ENCODE data around the gene SMIM33.
"Not testable (repeated sequence)": the region's sequence is repeated elsewhere in the genome, so short reads cannot be mapped to it uniquely, and the experiment has no call there.

Gene SMIM33

GRCh38 chr5:139486201-139486600, 15.4 kb downstream of the SMIM33 start:
- DNase-seq: no peak

- no peak for DNase-seq
Measured at GRCh38 chr5:139488260-139488659, 17.5 kb downstream of the SMIM33 start.

- no peak for DNase-seq
Measured at GRCh38 chr5:139492700-139493192, 21.9 kb downstream of the SMIM33 start.

GRCh38 chr5:139494256-139494655, 23.5 kb downstream of the SMIM33 start:
- DNase-seq: no peak

GRCh38 chr5:139494832-139495231, 24.0 kb downstream of the SMIM33 start:
- no peak for DNase-seq

- no peak for DNase-seq
Measured at GRCh38 chr5:139495638-139496435, 25.0 kb downstream of the SMIM33 start.

GRCh38 chr5:139501381-139501780, 30.6 kb downstream of the SMIM33 start:
- DNase-seq: no peak

GRCh38 chr5:139503036-139503817, 32.4 kb downstream of the SMIM33 start:
- not testable (repeated sequence) for DNase-seq

- DNase-seq: not testable (repeated sequence)
Measured at GRCh38 chr5:139503879-139504278, 33.1 kb downstream of the SMIM33 start.

- DNase-seq: not testable (repeated sequence)
Measured at GRCh38 chr5:139504722-139505121, 33.9 kb downstream of the SMIM33 start.

- no peak for DNase-seq
Measured at GRCh38 chr5:139512786-139513390, 42.1 kb downstream of the SMIM33 start.

- DNase-seq: peak; percentile 82
Measured at GRCh38 chr5:139513434-139513833, 42.6 kb downstream of the SMIM33 start.

- DNase-seq: no peak
Measured at GRCh38 chr5:139513852-139514485, 43.2 kb downstream of the SMIM33 start.

GRCh38 chr5:139514486-139514856, 43.7 kb downstream of the SMIM33 start:
- no peak for DNase-seq

GRCh38 chr5:139517683-139518564, 47.1 kb downstream of the SMIM33 start:
- peak; percentile 91 for DNase-seq

Data from CD4-positive, alpha-beta T cell treated with Interleukin-12 subunit alpha and Interleukin-12 subunit beta, for 1 hour (primary cell).